ENCODE measurements around the gene IFI30.
A peak's percentile ranks its signal among the peaks of the same experiment; 100 is the strongest.

- TF ChIP-seq CTCF (IDR thresholded peaks at IDR 0.05) (peak in 1 of 6 experiments; percentile 26), POLR2A (IDR thresholded peaks at IDR 0.05) (peak in 1 of 4 donors; percentile 72)
Observed at GRCh38 chr19:18203863-18204393, 30.3 kb downstream of the IFI30 start, which contains the start of gene RAB3A.

All from esophagus squamous epithelium (tissue), 4 donors.